ENCODE results near the gene MPG. TPM values are rescaled to one million over a fixed set of nuclear protein-coding genes. Genes with fewer than 3 reads are reported as not detected.

MPG gene, protein sequence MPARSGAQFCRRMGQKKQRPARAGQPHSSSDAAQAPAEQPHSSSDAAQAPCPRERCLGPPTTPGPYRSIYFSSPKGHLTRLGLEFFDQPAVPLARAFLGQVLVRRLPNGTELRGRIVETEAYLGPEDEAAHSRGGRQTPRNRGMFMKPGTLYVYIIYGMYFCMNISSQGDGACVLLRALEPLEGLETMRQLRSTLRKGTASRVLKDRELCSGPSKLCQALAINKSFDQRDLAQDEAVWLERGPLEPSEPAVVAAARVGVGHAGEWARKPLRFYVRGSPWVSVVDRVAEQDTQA
- 169 and 224 TPM in 2 replicates for total RNA-seq

DNA sequence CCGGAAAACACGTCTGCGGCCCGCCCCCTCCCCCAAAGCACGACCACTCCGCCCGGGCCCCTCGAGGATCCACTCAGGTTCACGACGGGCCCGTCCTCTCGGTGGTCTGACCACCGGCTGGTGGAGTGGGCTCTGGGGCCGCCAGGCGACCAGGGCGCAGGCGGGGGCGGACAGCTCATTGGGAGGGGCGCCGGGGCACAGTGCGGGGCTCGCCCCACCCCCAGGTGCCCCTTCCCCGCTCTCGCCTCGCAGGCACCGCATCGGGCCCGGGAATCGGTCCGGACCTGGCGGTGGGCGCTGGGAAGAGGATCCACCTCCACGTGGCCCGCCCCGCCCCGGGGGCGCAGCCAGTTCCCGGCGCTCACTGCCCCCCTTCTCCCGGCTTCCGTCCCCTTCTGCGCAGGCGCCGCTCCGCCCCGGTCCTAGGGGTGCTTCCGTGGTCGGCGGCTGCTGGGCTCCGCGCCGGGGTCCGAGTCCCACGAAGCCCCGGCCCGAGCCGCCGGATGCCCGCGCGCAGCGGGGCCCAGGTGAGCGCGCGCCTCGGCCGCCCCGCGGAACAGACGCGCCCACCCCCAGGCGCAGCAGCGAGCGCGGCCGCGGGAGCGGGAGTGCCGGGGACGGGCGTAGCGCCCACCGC is at the start of gene MPG:
Gene MPG, plus strand, starts transcription at position 419 of the 637 bp plus-strand sequence. Its CDS starts 85 bp downstream, at position 504.

DNA sequence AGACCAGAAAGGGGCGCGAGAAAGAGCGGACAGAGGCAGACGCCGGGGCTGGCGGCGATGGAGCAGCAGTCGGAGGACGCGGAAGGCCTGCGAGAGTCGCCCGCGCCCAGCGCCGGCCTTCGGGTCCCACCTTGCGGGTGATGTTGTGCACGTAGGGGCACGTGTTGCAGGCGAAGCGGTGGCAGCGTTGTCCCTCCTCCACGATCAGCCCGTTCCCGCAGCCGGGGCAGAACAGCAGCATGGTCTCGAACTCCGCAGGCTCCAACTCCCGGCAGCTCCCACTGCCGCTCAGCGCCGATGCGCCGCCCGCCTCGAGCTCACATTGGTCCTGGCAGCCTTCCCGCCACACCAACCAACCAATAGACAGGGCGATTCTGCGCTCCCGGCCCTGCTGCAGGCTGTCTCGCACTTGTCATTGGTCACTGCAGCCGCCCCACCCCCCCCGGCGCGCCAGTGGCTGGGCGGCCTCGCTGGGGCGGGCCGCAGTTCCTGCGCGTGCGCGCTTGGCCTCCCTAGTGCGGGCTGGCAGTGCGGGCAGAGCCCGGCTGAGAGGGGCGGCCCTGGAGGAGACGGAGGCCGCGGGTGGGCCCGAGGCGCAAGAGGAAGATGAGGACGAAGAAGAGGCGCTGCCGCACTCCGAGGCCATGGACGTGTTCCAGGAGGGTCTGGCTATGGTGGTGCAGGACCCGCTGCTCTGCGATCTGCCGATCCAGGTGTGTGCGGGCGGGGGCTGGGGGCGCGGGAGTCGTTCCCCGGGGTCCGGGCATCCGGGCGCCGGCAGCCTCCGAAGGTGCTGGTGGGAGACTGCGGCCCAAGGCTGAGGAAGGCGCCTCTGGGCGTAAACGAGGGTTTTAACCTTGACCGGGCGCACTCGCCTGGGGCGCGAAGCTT is 24.4 kb upstream of the MPG start, which contains the start of the genes POLR3K and SNRNP25:
Gene POLR3K, minus strand, starts transcription at position 263 of the 891 bp plus-strand sequence. Its CDS starts 22 bp downstream, at position 241.
Gene SNRNP25, plus strand, starts transcription at position 483 of the 891 bp plus-strand sequence. Its CDS starts 189 bp downstream, at position 672.

DNA sequence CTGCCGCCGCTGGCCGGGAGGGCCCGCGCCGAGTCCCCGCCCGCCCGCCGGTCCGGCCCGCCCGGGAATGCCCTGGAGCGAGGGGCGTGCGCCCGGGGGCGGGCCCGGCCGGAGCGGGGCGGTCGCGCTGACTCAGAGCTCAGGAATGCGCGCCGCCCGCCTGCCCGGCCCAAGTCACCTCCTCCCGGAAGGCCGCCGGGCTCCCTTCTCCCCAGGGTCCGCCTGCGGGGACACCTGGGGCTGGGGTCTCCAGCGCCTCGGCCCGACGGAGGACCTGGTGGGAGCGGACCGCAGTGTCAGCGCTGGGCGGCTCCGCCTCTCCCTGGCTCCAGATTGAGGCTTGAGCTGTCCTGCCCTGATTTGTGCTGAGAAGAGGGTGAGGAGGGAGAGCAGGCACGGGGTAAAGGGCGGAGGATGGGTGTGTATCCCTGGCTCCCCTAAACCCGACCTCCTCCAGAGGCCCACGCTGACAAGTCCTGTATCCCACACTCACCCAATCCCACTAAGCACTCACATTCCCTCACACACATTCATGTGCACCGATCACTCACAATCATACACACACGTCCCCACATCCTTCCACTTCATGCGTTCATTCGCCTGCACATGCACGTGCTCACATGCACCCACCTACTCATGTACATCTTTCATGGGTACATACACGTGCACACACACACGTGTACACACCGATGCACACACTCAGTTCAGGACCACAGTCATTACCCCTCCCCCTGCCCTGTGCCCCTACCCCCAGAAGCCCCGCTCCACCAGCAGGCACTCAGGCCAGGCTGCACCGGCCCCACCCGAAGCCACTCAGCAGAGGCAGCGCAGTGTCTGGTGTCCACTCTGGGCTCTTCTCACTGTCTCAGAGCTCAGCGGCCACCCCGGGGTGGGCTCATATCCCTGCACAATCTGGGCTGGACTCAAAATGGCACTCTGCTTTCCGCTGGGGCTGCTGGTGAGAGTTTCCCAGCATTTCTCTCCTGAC is 5.2 kb upstream of the MPG start, which contains the start of gene RHBDF1:
Gene RHBDF1, minus strand, starts transcription at position 71 of the 988 bp plus-strand sequence. CDS start 7,616 bp downstream, outside the sequence.

Other genes starting within 250 kb of the MPG start
- gene POLR3K, start 24.6 kb upstream of the MPG start, total RNA-seq, result 3.4 and 16.7 TPM in 2 replicates
- 13.8 and 38.9 TPM in 2 replicates for gene SNRNP25, start 24.4 kb upstream of the MPG start, total RNA-seq
- gene RHBDF1, start 5.6 kb upstream of the MPG start, total RNA-seq, result 24.8 and 31.4 TPM in 2 replicates
- 3.9 and 5.6 TPM in 2 replicates for gene NPRL3, start 60.4 kb downstream of the MPG start, total RNA-seq
- gene HBZ, start 74.4 kb downstream of the MPG start, total RNA-seq, result not detected in 2 replicates
- not detected in 2 replicates for gene HBM, start 87.8 kb downstream of the MPG start, total RNA-seq
- not detected in 2 replicates for gene HBA2, start 94.7 kb downstream of the MPG start, total RNA-seq
- gene HBA1, start 98.5 kb downstream of the MPG start, total RNA-seq, result not detected in 2 replicates
- 0.19 TPM in 1 of 2 replicates, not detected in the other for gene HBQ1, start 102.2 kb downstream of the MPG start, total RNA-seq
- 36.9 and 37.4 TPM in 2 replicates for gene LUC7L, start 151.2 kb downstream of the MPG start, total RNA-seq
- 61.0 and 91.3 TPM in 2 replicates for gene FAM234A, start 156.6 kb downstream of the MPG start, total RNA-seq
- 0.38 and 2.3 TPM in 2 replicates for gene RGS11, start 197.7 kb downstream of the MPG start, total RNA-seq
- 0.85 TPM in 1 of 2 replicates, not detected in the other for gene ARHGDIG, start 202.4 kb downstream of the MPG start, total RNA-seq
- gene PDIA2, start 204.9 kb downstream of the MPG start, total RNA-seq, result 1.4 TPM in 1 of 2 replicates, not detected in the other